K562 (cell line): ENCODE results near the gene MAP3K20. TPM values are rescaled to one million over a fixed set of nuclear protein-coding genes. Genes with fewer than 3 reads are reported as not detected.

Experiments used
- ATAC-seq: fragments of 200-7000 bp; cut with Tn5 transposase; 3 replicates; pipeline ENCODE4 v1.9.1; 2020; ENCODE audit warnings: moderate library complexity
- BruUV-seq: library from RNA; stranded (reverse); fragments of 400-500 nt; replicated peaks from 2 replicates; lab custom pipeline; 2021; lab: Mats Ljungman, UMichigan
- CTCF ChIA-PET: fragments of 300-600 bp; formaldehyde crosslinking; extraction: SDS; loops from one replicate; lab custom pipeline; 2021; ENCODE audit warnings: low intra/inter-chr PET ratio; lab: Yijun Ruan, JAX
- POLR2A ChIA-PET: fragments of 300-600, 350-650 bp; sonication (Branson Sonifier 250); formaldehyde crosslinking; extraction: SDS; loops from one replicate; lab custom pipeline; 2021; ENCODE audit warnings: antibody characterized with exemption, inconsistent platforms; lab: Yijun Ruan, JAX
- DNase-seq, 4 experiments: peaks; one replicate each; pipeline versions ENCODE4 v3.0.0 to v3.0.0-alpha.2; 2011 to 2018; ENCODE audit warnings: low spot score in 3 of 4, mixed read lengths in 3 of 4; ENCODE audit errors: extremely low read depth in 1 of 4
- FAIRE-seq: peaks from 2 replicates; lab custom pipeline; 2011; peaks lifted over from hg19 to GRCh38; lab: Jason Lieb, UNC
- H2AFZ ChIP-seq: 2 replicates; pipeline ENCODE4 v1.6.0; 2011; ENCODE audit warnings: low read depth, low read length, control low read depth, inconsistent platforms
- H3K27ac ChIP-seq: fragments of 200-600 bp; 3 replicates; pipeline ENCODE4 v1.8.0; 2011; ENCODE audit warnings: low read depth, mild to moderate bottlenecking, control low read depth, inconsistent platforms, low read length, moderate library complexity, mixed read lengths; ENCODE audit errors: extremely low read depth
- H3K27me3 ChIP-seq, 2 experiments: fragments of 300-600 bp in 1 of 2; 2 replicates in 1 of 2; 3 replicates in 1 of 2; pipeline versions ENCODE4 v1.6.0 to v1.8.0; 2011; ENCODE audit warnings: inconsistent platforms in 2 of 2, low read length in 2 of 2, mild to moderate bottlenecking in 1 of 2, mixed read lengths in 1 of 2, moderate library complexity in 1 of 2; ENCODE audit not compliant: control insufficient read depth in 2 of 2, insufficient read depth in 2 of 2
- H3K36me3 ChIP-seq: fragments of 300-600 bp; 3 replicates; pipeline ENCODE4 v1.8.0; 2011; ENCODE audit warnings: mild to moderate bottlenecking, low read length, inconsistent platforms; ENCODE audit not compliant: control insufficient read depth, insufficient read depth
- H3K4me1 ChIP-seq, 2 experiments: fragments of 200-600 bp in 1 of 2; replicated peaks in 1 of 2; 2 replicates in 1 of 2; 3 replicates in 1 of 2; pipeline versions ENCODE4 v1.5.1 to v1.8.0; 2011; ENCODE audit warnings: inconsistent platforms in 2 of 2, low read length in 2 of 2, mild to moderate bottlenecking in 1 of 2, mixed read lengths in 1 of 2, moderate library complexity in 1 of 2; ENCODE audit not compliant: control insufficient read depth in 2 of 2, insufficient read depth in 2 of 2
- H3K4me2 ChIP-seq: 2 replicates; pipeline ENCODE4 v1.6.1; 2011; ENCODE audit warnings: low read length, control low read depth, inconsistent platforms, mixed read lengths; ENCODE audit not compliant: insufficient read depth
- H3K4me3 ChIP-seq: fragments of 200-600 bp; sonication (generic), shearing (Covaris generic); 2 replicates; pipeline ENCODE4 v1.5.1; 2016; ENCODE audit warnings: control low read depth, inconsistent platforms
- H3K79me2 ChIP-seq: fragments of 200-600 bp; 3 replicates; pipeline ENCODE4 v1.8.0; 2011; ENCODE audit warnings: low read length, inconsistent platforms; ENCODE audit not compliant: control insufficient read depth, insufficient read depth
- H3K9ac ChIP-seq, 2 experiments: 2 replicates each; pipeline versions ENCODE4 v1.6.0 to v1.6.1; 2011; ENCODE audit warnings: low read depth in 2 of 2, low read length in 2 of 2, control low read depth in 1 of 2, inconsistent platforms in 1 of 2, mild to moderate bottlenecking in 1 of 2, mixed read lengths in 1 of 2; ENCODE audit not compliant: insufficient read depth in 1 of 2
- H3K9me1 ChIP-seq: one replicate; pipeline ENCODE4 v1.6.0; 2011; ENCODE audit warnings: inconsistent platforms, mild to moderate bottlenecking, low read length, moderate library complexity; ENCODE audit not compliant: control insufficient read depth, insufficient read depth
- H3K9me3 ChIP-seq: replicated peaks from 2 replicates; pipeline ENCODE4 v1.5.1; 2011; ENCODE audit warnings: low read depth, low read length, inconsistent platforms; ENCODE audit not compliant: control insufficient read depth, insufficient read depth
- H4K20me1 ChIP-seq: replicated peaks from 2 replicates; pipeline ENCODE4 v1.6.1; 2011; ENCODE audit warnings: low read length, inconsistent platforms, mixed read lengths; ENCODE audit not compliant: control insufficient read depth, insufficient read depth
- HDGF ChIP-seq: fragments of 450-650 bp; IDR thresholded peaks from 2 replicates; pipeline ENCODE4 v1.6.1; 2016
- KDM2B ChIP-seq: fragments of 250-450 bp; sonication (Bioruptor Pico); IDR thresholded peaks from 2 replicates; pipeline ENCODE4 v1.8.0; 2021; ENCODE audit warnings: mild to moderate bottlenecking, moderate library complexity
- SMARCC2 ChIP-seq: fragments of 450-650 bp; IDR thresholded peaks from 2 replicates; pipeline ENCODE4 v1.6.1; 2017; ENCODE audit warnings: antibody characterized with exemption, moderate library complexity, mild to moderate bottlenecking, low read depth
- WGBS: fragments of 100-300 bp; shearing (Covaris generic); methylation state at CpG from one replicate; pipeline ENCODE4 v1.1.6; 2016; ENCODE audit warnings: low coverage, mixed read lengths; ENCODE audit not compliant: insufficient coverage; ENCODE audit errors: missing lambda C conversion rate; 5-methylcytosine and 5-hydroxymethylcytosine counted together
- in situ Hi-C: fragments of 300-500 bp; cut with MboI; formaldehyde crosslinking; loops from 4 replicates; pipeline ENCODE4 v1.15.0; 2018; ENCODE audit warnings: inconsistent platforms, mixed read lengths
- intact Hi-C: fragments of 100-400 bp; cut with micrococcal nuclease; formaldehyde crosslinking; loops from 2 replicates; pipeline ENCODE4 v1.14.2; 2022
- polyA plus RNA-seq, 8 experiments: library from polyadenylated mRNA; depleted of rRNA in 4 of 8; stranded (reverse) in 5 of 8; unstranded in 3 of 8; fragments of >200 nt; fragmentation: Nextera tagmentation in 2 of 8; fragmentation: Illumina TruSeq in 1 of 8; extraction: Ambion mirVana in 2 of 8; extraction: Trizol in 1 of 8; gene quantifications; 2 replicates each; pipeline versions ENCODE4 v1.2.1 to v1.2.3, GENCODE V29; 2011 to 2014; ENCODE audit warnings: inconsistent platforms in 1 of 8, missing spikeins in 1 of 8
- total RNA-seq, 7 experiments: library from RNA; depleted of rRNA in 6 of 7; stranded (reverse); fragments of >200 nt in 6 of 7; fragmentation: Illumina TruSeq in 2 of 7; extraction: Trizol in 2 of 7; gene quantifications; 2 replicates each; pipeline versions ENCODE4 v1.2.1 to v1.2.3, GENCODE V29; 2011 to 2021; ENCODE audit warnings: low replicate concordance in 1 of 7
- TF ChIP-seq, protein P1 (sequence below): fragments of 250-450 bp; sonication (Bioruptor Pico); IDR thresholded peaks from 2 replicates; pipeline ENCODE4 v1.5.0; 2021
- TF ChIP-seq, protein P2 (sequence below): fragments of 250-450 bp; sonication (Bioruptor Pico); IDR thresholded peaks from 2 replicates; pipeline ENCODE4 v1.4.0; 2020

The MAP3K20 gene
- total and polyA plus RNA-seq, 9 of the 15 experiments (the other 6 are each of a cell fraction or from before 2014, with no cell fraction given), result 9.8 to 34.2 (median 27.3) TPM

DNA sequence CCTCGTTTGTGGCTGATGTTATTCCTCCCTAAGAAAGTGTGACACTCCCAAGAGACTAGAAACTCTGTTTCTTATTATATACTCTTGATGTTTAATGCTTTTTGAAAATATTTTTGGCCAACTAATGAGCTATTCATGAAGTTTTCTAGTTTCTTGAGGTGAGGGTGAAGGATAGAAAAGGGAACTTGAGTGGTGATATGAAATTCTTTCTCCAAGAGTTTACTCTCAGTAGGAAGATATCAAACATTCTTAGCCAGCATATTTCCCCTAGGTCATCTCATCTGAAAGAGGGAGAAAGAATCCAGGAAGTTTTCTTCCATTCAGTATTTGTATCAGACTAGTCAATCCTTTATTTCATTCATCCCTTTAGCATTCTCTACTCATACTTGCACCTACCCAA lies 95.7 kb downstream of the MAP3K20 start:
- Histone ChIP-seq H3K9me3 (no peaks in the 10 kb centered on the region), H4K20me1 (no peaks in the 10 kb centered on the region), H3K4me2 (no peak overlapping the region), H3K27me3 (no peaks in the 10 kb centered on the region), H3K4me3 (no peak overlapping the region), H3K27ac (no peak overlapping the region), H3K36me3 (no peaks in the 10 kb centered on the region; the same call in 2 of the 3 replicates), H3K9ac (no peak overlapping the region), H3K79me2 (no peaks in the 10 kb centered on the region), H3K9me1 (no peaks in the 10 kb centered on the region), H3K4me1 (no peaks in the 10 kb centered on the region), H2AFZ (no peak overlapping the region)
- no peak for DNase-seq
- intact Hi-C loops (no loop called here), in situ Hi-C loops (no loop called here)
- ChIA-PET POLR2A (no interaction called here), CTCF (no interaction called here)
- FAIRE-seq, result no peak
- WGBS, result 55% methylated on average over 1 of the region's 1 CpG
- no peak for ATAC-seq
- no TSS peak for BruUV-seq
- TF ChIP-seq, protein P1, sequence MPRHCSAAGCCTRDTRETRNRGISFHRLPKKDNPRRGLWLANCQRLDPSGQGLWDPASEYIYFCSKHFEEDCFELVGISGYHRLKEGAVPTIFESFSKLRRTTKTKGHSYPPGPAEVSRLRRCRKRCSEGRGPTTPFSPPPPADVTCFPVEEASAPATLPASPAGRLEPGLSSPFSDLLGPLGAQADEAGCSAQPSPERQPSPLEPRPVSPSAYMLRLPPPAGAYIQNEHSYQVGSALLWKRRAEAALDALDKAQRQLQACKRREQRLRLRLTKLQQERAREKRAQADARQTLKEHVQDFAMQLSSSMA (CRISPR knock-in tag), result no peak
- TF ChIP-seq SMARCC2 (no peak), HDGF (no peak), KDM2B (CRISPR knock-in tag) (no peak)
- TF ChIP-seq, protein P2, sequence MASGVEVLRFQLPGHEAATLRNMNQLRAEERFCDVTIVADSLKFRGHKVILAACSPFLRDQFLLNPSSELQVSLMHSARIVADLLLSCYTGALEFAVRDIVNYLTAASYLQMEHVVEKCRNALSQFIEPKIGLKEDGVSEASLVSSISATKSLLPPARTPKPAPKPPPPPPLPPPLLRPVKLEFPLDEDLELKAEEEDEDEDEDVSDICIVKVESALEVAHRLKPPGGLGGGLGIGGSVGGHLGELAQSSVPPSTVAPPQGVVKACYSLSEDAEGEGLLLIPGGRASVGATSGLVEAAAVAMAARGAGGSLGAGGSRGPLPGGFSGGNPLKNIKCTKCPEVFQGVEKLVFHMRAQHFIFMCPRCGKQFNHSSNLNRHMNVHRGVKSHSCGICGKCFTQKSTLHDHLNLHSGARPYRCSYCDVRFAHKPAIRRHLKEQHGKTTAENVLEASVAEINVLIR (CRISPR knock-in tag), result no peak
